ENCODE results near the gene STRAP.
A peak's percentile ranks its signal among the peaks of the same experiment; 100 is the strongest.

DNA sequence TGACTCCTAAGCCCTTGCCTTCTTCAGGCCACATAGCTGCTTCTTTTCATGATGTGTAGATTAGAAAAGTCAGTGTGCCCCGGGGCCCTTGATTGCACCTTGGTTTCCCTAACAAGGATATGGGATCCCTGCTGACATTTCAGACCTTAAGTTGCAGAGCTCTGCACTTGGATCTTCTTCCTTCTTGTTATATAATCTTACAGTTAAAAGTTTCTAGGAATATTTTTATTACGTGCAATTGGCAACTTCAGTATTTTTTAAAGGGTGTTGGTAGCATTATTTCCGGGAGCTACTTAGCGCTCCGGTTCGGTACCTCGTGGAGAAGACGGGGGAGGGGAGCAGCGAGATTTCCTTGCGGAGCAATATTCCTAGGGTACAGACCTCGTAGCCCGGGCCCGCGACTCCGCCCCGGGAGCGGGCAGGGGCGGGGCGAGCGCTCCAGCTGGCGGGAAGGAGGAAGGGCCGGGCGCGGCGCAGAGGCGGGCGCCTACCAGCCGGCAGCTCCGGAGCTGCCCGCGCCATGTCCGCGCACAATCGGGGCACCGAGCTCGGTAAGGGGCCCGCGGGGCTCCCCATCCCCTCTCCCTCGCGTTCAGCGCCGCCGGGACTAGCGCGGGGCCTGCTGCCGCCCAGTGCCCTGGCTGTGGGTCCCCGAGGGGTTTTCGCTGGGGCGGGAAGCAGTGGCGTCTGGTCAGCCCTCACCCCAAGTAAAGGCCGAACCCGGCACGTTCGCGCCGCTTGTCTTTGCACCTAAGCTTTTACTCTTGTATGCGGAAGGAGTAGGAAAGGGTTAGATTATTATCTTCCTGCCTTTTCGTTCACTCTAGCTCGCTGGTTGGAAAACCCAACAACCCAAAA is 28.9 kb downstream of the STRAP start, which contains the start of gene DERA:
- TF ChIP-seq, protein P1, sequence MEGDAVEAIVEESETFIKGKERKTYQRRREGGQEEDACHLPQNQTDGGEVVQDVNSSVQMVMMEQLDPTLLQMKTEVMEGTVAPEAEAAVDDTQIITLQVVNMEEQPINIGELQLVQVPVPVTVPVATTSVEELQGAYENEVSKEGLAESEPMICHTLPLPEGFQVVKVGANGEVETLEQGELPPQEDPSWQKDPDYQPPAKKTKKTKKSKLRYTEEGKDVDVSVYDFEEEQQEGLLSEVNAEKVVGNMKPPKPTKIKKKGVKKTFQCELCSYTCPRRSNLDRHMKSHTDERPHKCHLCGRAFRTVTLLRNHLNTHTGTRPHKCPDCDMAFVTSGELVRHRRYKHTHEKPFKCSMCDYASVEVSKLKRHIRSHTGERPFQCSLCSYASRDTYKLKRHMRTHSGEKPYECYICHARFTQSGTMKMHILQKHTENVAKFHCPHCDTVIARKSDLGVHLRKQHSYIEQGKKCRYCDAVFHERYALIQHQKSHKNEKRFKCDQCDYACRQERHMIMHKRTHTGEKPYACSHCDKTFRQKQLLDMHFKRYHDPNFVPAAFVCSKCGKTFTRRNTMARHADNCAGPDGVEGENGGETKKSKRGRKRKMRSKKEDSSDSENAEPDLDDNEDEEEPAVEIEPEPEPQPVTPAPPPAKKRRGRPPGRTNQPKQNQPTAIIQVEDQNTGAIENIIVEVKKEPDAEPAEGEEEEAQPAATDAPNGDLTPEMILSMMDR (IDR thresholded peaks at IDR 0.05), result peak in 1 of 6 experiments; percentile 17
- TF ChIP-seq POLR2A (IDR thresholded peaks at IDR 0.05), result peak; percentile 47 to 94
